HepG2 (cell line): ENCODE data around the gene RARA. TPM values are rescaled to one million over a fixed set of nuclear protein-coding genes. Genes with fewer than 3 reads are reported as not detected.

Experiments used
- ATAC-seq: fragments of 200-7000 bp; cut with Tn5 transposase; 3 replicates; pipeline ENCODE4 v1.9.1; 2020; ENCODE audit warnings: mild to moderate bottlenecking, moderate library complexity
- BruUV-seq: library from RNA; stranded (reverse); fragments of 400-500 nt; replicated peaks from 2 replicates; lab custom pipeline; 2021; lab: Mats Ljungman, UMichigan
- CTCF ChIA-PET: fragments of 300-600 bp; formaldehyde crosslinking; extraction: SDS; loops from one replicate; lab custom pipeline; 2021; ENCODE audit warnings: low total read pairs, inconsistent platforms, low intra/inter-chr PET ratio; lab: Yijun Ruan, JAX
- POLR2A ChIA-PET: fragments of 350-600 bp; sonication (Branson Sonifier 250); formaldehyde crosslinking; loops from one replicate; lab custom pipeline; 2020; ENCODE audit warnings: antibody characterized with exemption, inconsistent platforms; lab: Yijun Ruan, JAX
- DNase-seq: peaks from one replicate; pipeline ENCODE4 v3.0.0-alpha.2; 2015; ENCODE audit warnings: low spot score
- FAIRE-seq: peaks from 3 replicates; lab custom pipeline; 2011; peaks lifted over from hg19 to GRCh38; lab: Jason Lieb, UNC
- H2AFZ ChIP-seq: one replicate; pipeline ENCODE4 v1.6.1; 2011; ENCODE audit warnings: low read length, inconsistent platforms
- H3K27ac ChIP-seq: fragments of 300-600 bp; 3 replicates; pipeline ENCODE4 v1.8.0; 2011; ENCODE audit warnings: mixed run types, mild to moderate bottlenecking, mixed read lengths, low read length, inconsistent platforms; ENCODE audit not compliant: insufficient read depth; ENCODE audit errors: extremely low read length
- H3K27me3 ChIP-seq, 2 experiments: fragments of 200-600 bp in 1 of 2; 2 replicates in 1 of 2; 3 replicates in 1 of 2; pipeline versions ENCODE4 v1.6.0 to v1.8.0; 2011; ENCODE audit warnings: low read length in 2 of 2, mild to moderate bottlenecking in 2 of 2, moderate library complexity in 2 of 2, inconsistent platforms in 1 of 2; ENCODE audit not compliant: insufficient read depth in 2 of 2, control insufficient read depth in 1 of 2
- H3K36me3 ChIP-seq, 2 experiments: fragments of 200-600 bp in 1 of 2; replicated peaks in 1 of 2; 2 replicates in 1 of 2; 3 replicates in 1 of 2; pipeline versions ENCODE4 v1.5.1 to v1.8.0; 2011; ENCODE audit warnings: low read length in 2 of 2, inconsistent platforms in 1 of 2; ENCODE audit not compliant: insufficient read depth in 2 of 2, control insufficient read depth in 1 of 2
- H3K4me1 ChIP-seq: 2 replicates; pipeline ENCODE4 v1.5.1; 2012; ENCODE audit warnings: low read length, inconsistent platforms; ENCODE audit not compliant: insufficient read depth
- H3K4me2 ChIP-seq: 2 replicates; pipeline ENCODE4 v1.6.0; 2011; ENCODE audit warnings: low read depth, low read length, inconsistent platforms
- H3K4me3 ChIP-seq, 3 experiments: fragments of 200-600 bp in 1 of 3; sonication (generic), shearing (Covaris generic) in 1 of 3; replicated peaks in 1 of 3; 2 replicates each; pipeline ENCODE4 v1.5.1; 2011 to 2016; ENCODE audit warnings: low read length in 3 of 3, inconsistent platforms in 2 of 3, low read depth in 2 of 3, mild to moderate bottlenecking in 2 of 3, control low read depth in 1 of 3, mixed read lengths in 1 of 3; ENCODE audit not compliant: insufficient read depth in 1 of 3
- H3K79me2 ChIP-seq: one replicate; pipeline ENCODE4 v1.6.1; 2011; ENCODE audit warnings: low read length, inconsistent platforms; ENCODE audit not compliant: insufficient read depth
- H3K9ac ChIP-seq: 2 replicates; pipeline ENCODE4 v1.6.0; 2011; ENCODE audit warnings: mild to moderate bottlenecking, low read depth, low read length, inconsistent platforms; ENCODE audit not compliant: insufficient read depth
- H3K9me3 ChIP-seq: 2 replicates; pipeline ENCODE4 v1.5.1; 2012; ENCODE audit warnings: mild to moderate bottlenecking, low read length
- H4K20me1 ChIP-seq: 2 replicates; pipeline ENCODE4 v1.6.0; 2011; ENCODE audit warnings: inconsistent platforms, mild to moderate bottlenecking, low read length, moderate library complexity; ENCODE audit not compliant: insufficient read depth
- BHLHE40 ChIP-seq: IDR thresholded peaks from 2 replicates; pipeline ENCODE4 v1.6.1; 2011; ENCODE audit warnings: low read length, improper control_type of control experiment
- LCORL ChIP-seq, 2 experiments: fragments of 450-650 bp in 1 of 2; sonication (generic) in 1 of 2; formaldehyde crosslinking in 1 of 2; IDR thresholded peaks; 2 replicates each; pipeline versions ENCODE4 v1.5.0 to v1.6.1; 2017 to 2020; ENCODE audit warnings: antibody characterized with exemption in 1 of 2, missing genetic modification reagents in 1 of 2
- NR2F6 ChIP-seq, 2 experiments: IDR thresholded peaks; 2 replicates each; pipeline ENCODE4 v1.6.1; 2016; ENCODE audit warnings: antibody characterized with exemption in 1 of 2, mild to moderate bottlenecking in 1 of 2
- SMYD3 ChIP-seq: sonication (generic); formaldehyde crosslinking; IDR thresholded peaks from 2 replicates; pipeline ENCODE4 v1.8.1; 2023; ENCODE audit warnings: mild to moderate bottlenecking, missing genetic modification reagents
- ZNF605 ChIP-seq: sonication (generic); formaldehyde crosslinking; IDR thresholded peaks from 2 replicates; pipeline ENCODE4 v1.8.0; 2022; ENCODE audit warnings: mild to moderate bottlenecking, missing genetic modification reagents
- ZNF781 ChIP-seq: sonication (generic); formaldehyde crosslinking; IDR thresholded peaks from 2 replicates; pipeline ENCODE4 v1.5.1; 2020; ENCODE audit warnings: borderline replicate concordance, mild to moderate bottlenecking, missing genetic modification reagents; ENCODE audit errors: not compliant biosample characterization
- ZSCAN25 ChIP-seq: sonication (generic); formaldehyde crosslinking; IDR thresholded peaks from 2 replicates; pipeline ENCODE4 v1.8.0; 2022; ENCODE audit warnings: mild to moderate bottlenecking, missing genetic modification reagents
- WGBS: methylation state at CpG from one replicate; pipeline ENCODE4 v1.1.6; 2017; ENCODE audit warnings: low lambda C conversion rate; 5-methylcytosine and 5-hydroxymethylcytosine counted together
- in situ Hi-C: cut with HindIII; loops from 2 replicates; pipeline ENCODE4 v1.10.0; 2017; ENCODE audit warnings: low pct_unique_long_range_greater_than_20kb; ENCODE audit not compliant: extremely low pct_ligation_motif_present
- intact Hi-C: fragments of 100-400 bp; cut with micrococcal nuclease; formaldehyde crosslinking; loops from one replicate; pipeline ENCODE4 v1.10.0; 2022; ENCODE audit not compliant: unreplicated experiment
- polyA plus RNA-seq, 8 experiments: library from polyadenylated mRNA; depleted of rRNA in 3 of 8; stranded (reverse) in 7 of 8; unstranded in 1 of 8; fragments of >200 nt; fragmentation: Illumina TruSeq in 4 of 8; extraction: Trizol in 4 of 8; gene quantifications; 2 replicates each; pipeline versions ENCODE4 v1.2.1 to v1.2.3, GENCODE V29; 2011 to 2016; ENCODE audit warnings: low read depth in 4 of 8, missing spikeins in 1 of 8, mixed read lengths in 1 of 8; ENCODE audit not compliant: insufficient read depth in 1 of 8
- total RNA-seq, 5 experiments: library from RNA; depleted of rRNA; stranded (reverse); fragments of >200 nt; fragmentation: Illumina TruSeq; extraction: Trizol; gene quantifications; 2 replicates each; pipeline ENCODE4 v1.2.3, GENCODE V29; 2016; ENCODE audit warnings: low read depth in 1 of 5
- TF ChIP-seq, protein P1 (sequence below): sonication (generic); formaldehyde crosslinking; IDR thresholded peaks from 2 replicates; pipeline ENCODE4 v1.9.0; 2021; ENCODE audit warnings: missing genetic modification reagents, borderline replicate concordance

Gene RARA
- total and polyA plus RNA-seq, 2 of the 13 experiments (the other 11 are each of a cell fraction or from before 2014, with no cell fraction given) = 6.4 to 8.6 TPM

DNA sequence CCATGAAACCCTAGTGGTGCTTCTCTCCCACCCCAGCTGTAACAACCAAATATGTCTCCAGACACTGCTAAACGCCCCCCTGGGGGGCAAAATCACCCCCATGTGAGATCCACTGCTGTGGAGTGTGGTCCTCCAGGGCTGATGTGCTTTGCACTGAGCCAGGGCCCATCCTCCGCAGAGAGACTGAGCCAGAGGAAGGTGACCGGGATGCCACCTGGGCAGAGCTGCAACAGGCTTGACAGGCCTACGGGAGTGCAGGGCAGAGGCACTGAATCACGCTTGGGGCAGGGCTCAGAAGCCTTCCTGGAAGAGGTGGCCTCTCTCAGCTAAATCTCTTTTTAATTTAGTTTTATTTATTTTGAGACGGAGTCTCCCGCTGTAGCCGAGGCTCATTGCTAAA lies 51.1 kb downstream of the RARA start:
- no peaks in the 10 kb centered on the region for H3K79me2 ChIP-seq
- 52% methylated on average over 6 of the region's 8 CpGs for whole genome bisulfite sequencing
- H3K36me3 ChIP-seq = peaks cover 0 to 2% of the 10 kb centered on the region in 2 experiments; a peak in 1 of 5 replicates
- H3K27me3 ChIP-seq = peaks cover 0 to 11% of the 10 kb centered on the region in 2 experiments; a peak in 2 of 5 replicates
- H3K27ac ChIP-seq = no peak overlapping the region
- H4K20me1 ChIP-seq = no peaks in the 10 kb centered on the region
- H3K4me3 ChIP-seq = no peak overlapping the region
- no peak for ATAC-seq
- intact Hi-C loops = no loop called here
- in situ Hi-C loops = loop anchor here (5.0 kb wide), 1 partner anchor 172 kb away; no protein-coding TSS in a partner anchor
- CTCF ChIA-PET = no interaction called here
- TF ChIP-seq NR2F6 (IDR thresholded peaks at IDR 0.05) (no peak), NR2F6 (CRISPR knock-in tag; IDR thresholded peaks at IDR 0.05) (no peak), ZSCAN25 (CRISPR knock-in tag) (no peak), SMYD3 (no peak), ZNF605 (CRISPR knock-in tag) (no peak), BHLHE40 (no peak), LCORL (IDR thresholded peaks at IDR 0.05) (no peak), LCORL (CRISPR knock-in tag; IDR thresholded peaks at IDR 0.05) (no peak), ZNF781 (CRISPR knock-in tag) (no peak)
- TF ChIP-seq, protein P1, sequence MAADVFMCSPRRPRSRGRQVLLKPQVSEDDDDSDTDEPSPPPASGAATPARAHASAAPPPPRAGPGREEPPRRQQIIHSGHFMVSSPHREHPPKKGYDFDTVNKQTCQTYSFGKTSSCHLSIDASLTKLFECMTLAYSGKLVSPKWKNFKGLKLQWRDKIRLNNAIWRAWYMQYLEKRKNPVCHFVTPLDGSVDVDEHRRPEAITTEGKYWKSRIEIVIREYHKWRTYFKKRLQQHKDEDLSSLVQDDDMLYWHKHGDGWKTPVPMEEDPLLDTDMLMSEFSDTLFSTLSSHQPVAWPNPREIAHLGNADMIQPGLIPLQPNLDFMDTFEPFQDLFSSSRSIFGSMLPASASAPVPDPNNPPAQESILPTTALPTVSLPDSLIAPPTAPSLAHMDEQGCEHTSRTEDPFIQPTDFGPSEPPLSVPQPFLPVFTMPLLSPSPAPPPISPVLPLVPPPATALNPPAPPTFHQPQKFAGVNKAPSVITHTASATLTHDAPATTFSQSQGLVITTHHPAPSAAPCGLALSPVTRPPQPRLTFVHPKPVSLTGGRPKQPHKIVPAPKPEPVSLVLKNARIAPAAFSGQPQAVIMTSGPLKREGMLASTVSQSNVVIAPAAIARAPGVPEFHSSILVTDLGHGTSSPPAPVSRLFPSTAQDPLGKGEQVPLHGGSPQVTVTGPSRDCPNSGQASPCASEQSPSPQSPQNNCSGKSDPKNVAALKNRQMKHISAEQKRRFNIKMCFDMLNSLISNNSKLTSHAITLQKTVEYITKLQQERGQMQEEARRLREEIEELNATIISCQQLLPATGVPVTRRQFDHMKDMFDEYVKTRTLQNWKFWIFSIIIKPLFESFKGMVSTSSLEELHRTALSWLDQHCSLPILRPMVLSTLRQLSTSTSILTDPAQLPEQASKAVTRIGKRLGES (CRISPR knock-in tag) = no peak
- FAIRE-seq = no peak
- no peaks in the 10 kb centered on the region for H3K9me3 ChIP-seq
- no peak for DNase-seq
- no peak overlapping the region for H3K4me2 ChIP-seq
- POLR2A ChIA-PET = interaction anchor here (1.3 kb wide), 1 partner anchor 9 kb away, joined by 4 read pairs; no protein-coding TSS in a partner anchor
- no TSS peak for BruUV-seq
- no peak overlapping the region for H3K9ac ChIP-seq
- no peak overlapping the region for H2AFZ ChIP-seq
- peaks cover 50% of the 10 kb centered on the region for H3K4me1 ChIP-seq
